Measurements from ENCODE around the gene SIGLEC6. TPM values are rescaled to one million over a fixed set of nuclear protein-coding genes. Genes with fewer than 3 reads are reported as not detected.
A peak's percentile ranks its signal among the peaks of the same experiment; 100 is the strongest.

The SIGLEC6 gene
- total RNA-seq, 1 experiment from 2014 or later: not detected

DNA sequence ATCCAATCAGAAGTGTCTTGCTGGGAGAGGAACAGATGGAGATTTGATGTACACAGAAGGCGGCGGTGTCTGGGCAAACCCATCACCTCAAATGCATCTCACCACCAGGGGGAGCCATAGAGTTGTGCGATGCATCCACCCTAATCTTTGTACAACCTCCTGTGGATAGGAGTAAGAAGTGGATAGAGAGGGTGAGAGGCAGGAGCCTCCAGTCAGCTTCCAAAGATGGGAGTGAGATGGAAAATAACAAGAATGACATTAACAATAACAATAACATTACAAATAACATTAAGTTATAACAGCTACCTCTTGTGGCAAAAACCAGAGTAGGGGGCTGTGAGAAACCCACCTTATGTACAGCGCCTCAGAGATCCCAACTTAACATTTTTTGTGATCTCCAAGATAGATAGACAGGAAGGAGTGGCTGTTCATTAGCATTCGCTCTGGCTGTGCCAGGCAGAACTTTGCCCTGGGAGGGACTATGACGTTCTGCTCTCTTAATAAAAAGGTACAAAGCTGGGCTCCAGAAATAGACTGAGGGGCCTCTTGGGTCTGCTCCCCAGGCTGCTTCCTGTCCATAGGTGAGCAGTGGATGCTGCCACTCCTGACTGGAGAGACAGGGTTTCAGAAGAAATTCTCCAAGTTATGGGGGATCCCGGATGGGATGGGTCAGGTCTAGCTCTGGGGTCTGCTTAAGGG, 58.3 kb downstream of the SIGLEC6 start:
- peak; percentile 95 for ATAC-seq

More for the DNA sequence above, 58.3 kb downstream of the SIGLEC6 start:
- Histone ChIP-seq H3K4me2 (ENCODE audit: low read length) (no peak overlapping the region), H3K9ac (ENCODE audit: low read length) (no peak overlapping the region), H3K9me2 (ENCODE audit: insufficient read depth) (no peaks in the 10 kb centered on the region), H3K9me3 (ENCODE audit: control insufficient read depth in 1 of 2, insufficient read depth in 1 of 2, low read depth in 1 of 2, low read length in 2 of 2) (no peaks in the 10 kb centered on the region), H3K4me3 (replicated peaks in 1 of 2; ENCODE audit: low read depth in 1 of 2, low read length in 2 of 2) (no peak overlapping the region), H4K20me1 (ENCODE audit: insufficient read depth) (no peaks in the 10 kb centered on the region), H2AFZ (ENCODE audit: low read depth, low read length, poor library complexity, severe bottlenecking) (peak overlapping the region; percentile 25), H3K79me2 (ENCODE audit: insufficient read depth, low read length) (no peaks in the 10 kb centered on the region), H3K27ac (ENCODE audit: low read depth, low read length) (no peak overlapping the region), H3K36me3 (ENCODE audit: control insufficient read depth in 1 of 2, insufficient read depth in 2 of 2, low read length in 2 of 2) (no peaks in the 10 kb centered on the region), H3K27me3 (ENCODE audit: insufficient read depth, low read length) (peaks cover 5% of the 10 kb centered on the region; the same call in 1 of the 2 replicates), H3K4me1 (ENCODE audit: control insufficient read depth in 1 of 2, insufficient read depth in 2 of 2, low read length in 2 of 2) (peaks cover 4 to 13% of the 10 kb centered on the region in 2 experiments; a peak in 2 of 4 replicates)
- intact Hi-C loops (cut with micrococcal nuclease): loop anchor here (1.0 to 2.0 kb wide), 4 partner anchors 164 to 305 kb away; no protein-coding TSS in a partner anchor
- CTCF ChIA-PET: interaction anchor here (0.6 to 5.3 kb wide), 8 partner anchors 12 to 305 kb away, joined by 3 to 35 read pairs (median 6); no protein-coding TSS in a partner anchor
- POLR2A ChIA-PET: no interaction called here
- peak; percentile 59 for DNase-seq (ENCODE audit: low read depth, low spot score)
- BruUV-seq (replicated peaks): no TSS peak
- TF ChIP-seq JUND (IDR thresholded peaks at IDR 0.05) (no peak), RAD21 (IDR thresholded peaks at IDR 0.05; ENCODE audit: low read depth) (peak; percentile 71), CTCF (IDR thresholded peaks at IDR 0.05 in 2 of 3, conservative IDR thresholded peaks at IDR 0.05 in 1 of 3; ENCODE audit: borderline replicate concordance in 1 of 3, insufficient read depth in 1 of 3, low read depth in 2 of 3, low read length in 2 of 3) (peak; percentile 79 to 85 (median 82))
- RAD21 ChIA-PET (ENCODE audit: low non-redundant PET in 1 of 2, low total read pairs in 2 of 2, uncharacterized antibody in 2 of 2, unreplicated experiment in 2 of 2): no interaction called here

All from HCT116 (cell line).